Naive thymus-derived CD4-positive, alpha-beta T cell (primary cell): ENCODE results near the gene HORMAD1. TPM values are rescaled to one million over a fixed set of nuclear protein-coding genes. Genes with fewer than 3 reads are reported as not detected.
"Not testable (repeated sequence)": the region's sequence is repeated elsewhere in the genome, so short reads cannot be mapped to it uniquely, and the experiment has no call there.

Experiments used
- ATAC-seq: fragments of 150-1000 bp; cut with Tn5 transposase; 2 replicates; pipeline ENCODE4 v1.10.0; 2021; ENCODE audit warnings: mild to moderate bottlenecking, moderate library complexity
- CTCF ChIA-PET: fragments of 350-600 bp; sonication (Branson Sonifier 250); formaldehyde crosslinking; loops from one replicate; lab custom pipeline; 2021; ENCODE audit warnings: antibody characterized with exemption; lab: Charles Lee
- POLR2A ChIA-PET: fragments of 350-600 bp; sonication (Branson Sonifier 250); formaldehyde crosslinking; loops from one replicate; lab custom pipeline; 2021; ENCODE audit warnings: antibody characterized with exemption, inconsistent platforms; lab: Charles Lee
- DNase-seq, 9 donors: peaks; one replicate each; pipeline versions ENCODE4 v3.0.0 to v3.0.0-alpha.2; 2020 to 2022; ENCODE audit warnings: mixed read lengths in 1 of 9
- H3K27ac ChIP-seq: one replicate; pipeline ENCODE4 v1.7.0; 2013; ENCODE audit warnings: mild to moderate bottlenecking, low read depth, low read length, moderate library complexity
- H3K27me3 ChIP-seq, 2 donors: one replicate each; pipeline ENCODE4 v1.7.0; 2013; ENCODE audit warnings: low read length in 2 of 2, mild to moderate bottlenecking in 2 of 2, moderate library complexity in 2 of 2; ENCODE audit not compliant: control insufficient read depth in 2 of 2, insufficient read depth in 2 of 2
- H3K36me3 ChIP-seq, 3 experiments: 1 replicate in 2 of 3; 2 replicates in 1 of 3; pipeline ENCODE4 v1.7.0; 2013; ENCODE audit warnings: low read length in 3 of 3, mild to moderate bottlenecking in 3 of 3, moderate library complexity in 1 of 3; ENCODE audit not compliant: insufficient read depth in 3 of 3, control insufficient read depth in 2 of 3
- H3K4me1 ChIP-seq, 2 donors: one replicate each; pipeline ENCODE4 v1.7.0; 2013; ENCODE audit warnings: low read length in 2 of 2, mild to moderate bottlenecking in 2 of 2, moderate library complexity in 1 of 2; ENCODE audit not compliant: control insufficient read depth in 2 of 2, insufficient read depth in 2 of 2
- H3K4me3 ChIP-seq: 2 replicates; pipeline ENCODE4 v1.7.0; 2013; ENCODE audit warnings: mild to moderate bottlenecking, low read length
- H3K9me3 ChIP-seq, 3 experiments: 1 replicate in 2 of 3; 2 replicates in 1 of 3; pipeline ENCODE4 v1.7.0; 2013; ENCODE audit warnings: low read length in 3 of 3; ENCODE audit not compliant: control insufficient read depth in 2 of 3
- H3K27ac Mint-ChIP-seq, 9 donors: one replicate each; pipeline ENCODE4 v1.8.0; 2020 to 2022; ENCODE audit warnings: mixed read lengths in 9 of 9, mild to moderate bottlenecking in 8 of 9, moderate library complexity in 5 of 9, inconsistent platforms in 2 of 9
- H3K27me3 Mint-ChIP-seq, 5 donors: one replicate each; pipeline ENCODE4 v1.8.0; 2021 to 2022; ENCODE audit warnings: mixed read lengths in 5 of 5, mild to moderate bottlenecking in 1 of 5
- H3K36me3 Mint-ChIP-seq, 5 donors: one replicate each; pipeline ENCODE4 v1.8.0; 2020 to 2022; ENCODE audit warnings: mixed read lengths in 5 of 5, mild to moderate bottlenecking in 3 of 5, inconsistent platforms in 1 of 5
- H3K4me1 Mint-ChIP-seq, 7 donors: one replicate each; pipeline ENCODE4 v1.8.0; 2020 to 2022; ENCODE audit warnings: mixed read lengths in 7 of 7, mild to moderate bottlenecking in 3 of 7, inconsistent platforms in 1 of 7
- H3K4me3 Mint-ChIP-seq, 10 donors: one replicate each; pipeline ENCODE4 v1.8.0; 2020 to 2022; ENCODE audit warnings: mild to moderate bottlenecking in 10 of 10, mixed read lengths in 10 of 10, moderate library complexity in 6 of 10, inconsistent platforms in 2 of 10
- H3K9me3 Mint-ChIP-seq, 11 donors: one replicate each; pipeline ENCODE4 v1.8.0; 2020 to 2022; ENCODE audit warnings: mixed read lengths in 11 of 11, mild to moderate bottlenecking in 4 of 11, inconsistent platforms in 1 of 11, moderate library complexity in 1 of 11
- intact Hi-C, 2 donors: fragments of 100-400 bp; cut with micrococcal nuclease; formaldehyde crosslinking; loops; one replicate each; pipeline ENCODE4 v1.15.1; 2023
- polyA plus RNA-seq, 2 donors: library from polyadenylated mRNA; unstranded; fragments of 300-500 nt; fragmentation: Illumina TruSeq; gene quantifications; one replicate each; pipeline ENCODE4 v1.2.3, GENCODE V29; 2021
- total RNA-seq, 6 experiments: library from RNA in 5 of 6; stranded (reverse) in 5 of 6; gene quantifications; 1 replicate in 5 of 6; 2 replicates in 1 of 6; pipeline ENCODE4 v1.2.3 and lab custom pipeline; 2021 to 2026

Gene HORMAD1
- total and polyA plus RNA-seq, 7 experiments from 2014 or later: 0.35 to 1.4 (median 0.45) TPM; not detected in 2

DNA sequence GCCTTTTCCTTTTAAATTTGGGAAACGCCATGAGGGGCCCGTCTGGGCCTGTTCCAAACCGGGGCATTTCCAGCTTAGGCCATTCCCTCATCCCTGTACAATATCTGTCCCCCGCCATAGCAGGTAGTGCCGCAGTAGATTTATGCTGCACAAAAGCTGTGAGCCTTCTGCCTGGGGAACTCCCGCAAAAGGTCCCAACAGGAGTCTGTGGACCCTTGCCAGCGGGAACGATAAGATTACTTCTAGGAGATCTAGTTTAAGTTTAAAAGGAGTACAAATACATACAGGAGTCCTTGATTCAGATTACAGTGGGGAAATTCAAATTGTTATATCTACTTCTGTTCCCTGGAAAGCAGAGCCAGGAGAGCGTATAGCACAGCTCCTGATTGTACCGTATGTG, 66.1 kb downstream of the HORMAD1 start:
- CTCF ChIA-PET, H3K4me3 ChIP-seq, H3K27ac ChIP-seq, H3K9me3 ChIP-seq, DNase-seq, H3K9me3 Mint-ChIP-seq, H3K27me3 Mint-ChIP-seq, ATAC-seq, intact Hi-C loops, H3K4me1 ChIP-seq, H3K4me3 Mint-ChIP-seq, H3K27me3 ChIP-seq: not testable (repeated sequence)
- H3K36me3 ChIP-seq: peaks cover 0 to 18% (median 0%) of the 10 kb centered on the region in 3 experiments
- Mint-ChIP-seq H3K27ac (peak overlapping the region in 1 of 9 donors; percentile 47), H3K4me1 (peaks cover 0 to 10% (median 5%) of the 10 kb centered on the region in 7 donors), H3K36me3 (peaks cover 7 to 41% (median 11%) of the 10 kb centered on the region in 5 donors)
- POLR2A ChIA-PET: interaction anchor here (0.6 to 1.1 kb wide), 2 partner anchors 26 to 271 kb away, joined by 3 read pairs; no protein-coding TSS in a partner anchor

- DNase-seq: no peak
- Mint-ChIP-seq H3K4me3 (no peak overlapping the region), H3K27ac (no peak overlapping the region), H3K36me3 (peaks cover 5 to 56% (median 9%) of the 10 kb centered on the region in 5 donors), H3K9me3 (no peaks in the 10 kb centered on the region), H3K4me1 (peaks cover 0 to 10% (median 2%) of the 10 kb centered on the region in 7 donors), H3K27me3 (no peaks in the 10 kb centered on the region)
- no peak for ATAC-seq
- ChIA-PET CTCF (no interaction called here), POLR2A (interaction anchor here (0.6 kb wide), 1 partner anchor 17 kb away, joined by 5 read pairs; no protein-coding TSS in a partner anchor)
- Histone ChIP-seq H3K36me3 (peaks cover 4 to 47% (median 13%) of the 10 kb centered on the region in 3 experiments), H3K4me1 (no peaks in the 10 kb centered on the region), H3K4me3 (no peak overlapping the region), H3K27ac (no peak overlapping the region), H3K9me3 (no peaks in the 10 kb centered on the region), H3K27me3 (no peaks in the 10 kb centered on the region)
- intact Hi-C loops: no loop called here
Observed at GRCh38 chr1:150650193-150650592, 70.5 kb downstream of the HORMAD1 start.

- Histone ChIP-seq H3K4me3 (no peak overlapping the region), H3K27me3 (no peaks in the 10 kb centered on the region), H3K9me3 (no peaks in the 10 kb centered on the region), H3K36me3 (peaks cover 4 to 47% (median 13%) of the 10 kb centered on the region in 3 experiments), H3K4me1 (no peaks in the 10 kb centered on the region), H3K27ac (no peak overlapping the region)
- POLR2A ChIA-PET: no interaction called here
- Mint-ChIP-seq H3K27me3 (no peaks in the 10 kb centered on the region), H3K9me3 (no peaks in the 10 kb centered on the region), H3K27ac (peak overlapping the region in 1 of 9 donors; percentile 18), H3K4me3 (no peak overlapping the region), H3K36me3 (peaks cover 5 to 50% (median 9%) of the 10 kb centered on the region in 5 donors), H3K4me1 (peaks cover 0 to 10% (median 0%) of the 10 kb centered on the region in 7 donors)
- DNase-seq: no peak
- CTCF ChIA-PET: interaction anchor here (1.1 to 1.3 kb wide), 2 partner anchors 31 to 89 kb away, joined by 3 read pairs; no protein-coding TSS in a partner anchor
- ATAC-seq: no peak
- intact Hi-C loops: no loop called here
Observed at GRCh38 chr1:150649441-150650075, 71.1 kb downstream of the HORMAD1 start.

Other genes starting within 250 kb of the HORMAD1 start
- 10 to 100 TPM; 30.3 to 39.0 (median 36.4) TPM for gene TARS2, start 233.5 kb downstream of the HORMAD1 start, total RNA-seq
- 10 to 100 TPM; 28.3 to 29.4 TPM for gene TARS2, start 233.5 kb downstream of the HORMAD1 start, polyA plus RNA-seq
- 1 to 10 TPM in 3 of 5 experiments, under 1 TPM in 2; 0.29 to 2.4 (median 1.4) TPM for gene ECM1, start 212.8 kb downstream of the HORMAD1 start, total RNA-seq
- gene ECM1, start 212.8 kb downstream of the HORMAD1 start, polyA plus RNA-seq: not detected
- 1 to 10 TPM in 1 of 5 experiments, under 1 TPM in 1, not detected in 3; 0.44 to 2.5 TPM for gene FALEC, start 205.1 kb downstream of the HORMAD1 start, total RNA-seq
- gene FALEC, start 205.1 kb downstream of the HORMAD1 start, polyA plus RNA-seq: under 1 TPM in 1 of 2 donors, not detected in 1; 0.76 TPM
- 10 to 100 TPM in 1 of 5 experiments, 1 to 10 TPM in 1, under 1 TPM in 3; 0.49 to 27.7 (median 0.79) TPM for gene ADAMTSL4, start 171.5 kb downstream of the HORMAD1 start, total RNA-seq
- gene ADAMTSL4, start 171.5 kb downstream of the HORMAD1 start, polyA plus RNA-seq: under 1 TPM; 0.14 to 0.25 TPM
- 1,000 to 10,000 TPM in 1 of 5 experiments, 100 to 1,000 TPM in 4; 302 to 1,400 (median 377) TPM for gene MCL1, start 141.3 kb downstream of the HORMAD1 start, total RNA-seq
- gene MCL1, start 141.3 kb downstream of the HORMAD1 start, polyA plus RNA-seq: 100 to 1,000 TPM; 171 to 172 TPM
- gene ENSA, start 91.3 kb downstream of the HORMAD1 start, total RNA-seq: 100 to 1,000 TPM in 4 of 5 experiments, 10 to 100 TPM in 1; 97.2 to 178 (median 157) TPM
- gene ENSA, start 91.3 kb downstream of the HORMAD1 start, polyA plus RNA-seq: 10 to 100 TPM; 59.4 to 60.0 TPM
- 10 to 100 TPM in 4 of 5 experiments, 1 to 10 TPM in 1; 8.7 to 32.1 (median 23.6) TPM for gene GOLPH3L, start 23.7 kb downstream of the HORMAD1 start, total RNA-seq
- gene GOLPH3L, start 23.7 kb downstream of the HORMAD1 start, polyA plus RNA-seq: 10 to 100 TPM; 18.3 to 29.2 TPM
- gene CTSS, start 44.9 kb upstream of the HORMAD1 start, total RNA-seq: 1,000 to 10,000 TPM in 1 of 5 experiments, 100 to 1,000 TPM in 3, 10 to 100 TPM in 1; 91.1 to 1,020 (median 106) TPM
- 100 to 1,000 TPM; 102 to 131 TPM for gene CTSS, start 44.9 kb upstream of the HORMAD1 start, polyA plus RNA-seq
- gene CTSK, start 87.4 kb upstream of the HORMAD1 start, total RNA-seq: 10 to 100 TPM in 2 of 5 experiments, 1 to 10 TPM in 3; 3.7 to 13.7 (median 6.9) TPM
- gene CTSK, start 87.4 kb upstream of the HORMAD1 start, polyA plus RNA-seq: under 1 TPM; 0.31 TPM
- 10 to 100 TPM; 29.4 to 48.4 (median 38.3) TPM for gene ARNT, start 155.7 kb upstream of the HORMAD1 start, total RNA-seq
- gene ARNT, start 155.7 kb upstream of the HORMAD1 start, polyA plus RNA-seq: 10 to 100 TPM; 21.3 to 31.4 TPM
- gene CTXND2, start 166.2 kb upstream of the HORMAD1 start, total RNA-seq: not detected
- not detected for gene CTXND2, start 166.2 kb upstream of the HORMAD1 start, polyA plus RNA-seq
- gene SETDB1, start 205.5 kb upstream of the HORMAD1 start, total RNA-seq: 10 to 100 TPM; 57.3 to 94.9 (median 61.7) TPM
- gene SETDB1, start 205.5 kb upstream of the HORMAD1 start, polyA plus RNA-seq: 10 to 100 TPM; 13.4 to 16.7 TPM